PC-9 (cell line): ENCODE results near the gene BCAR1. TPM values are rescaled to one million over a fixed set of nuclear protein-coding genes. Genes with fewer than 3 reads are reported as not detected.
"Not testable (repeated sequence)": the region's sequence is repeated elsewhere in the genome, so short reads cannot be mapped to it uniquely, and the experiment has no call there.

ENCODE experiments used
- BruUV-seq: library from RNA; stranded (reverse); fragments of 400-500 nt; replicated peaks from 2 replicates; lab custom pipeline; 2021; lab: Mats Ljungman, UMichigan
- CTCF ChIA-PET: fragments of 300-600 bp; sonication (Branson Sonifier 250); formaldehyde crosslinking; loops from one replicate; lab custom pipeline; 2022; ENCODE audit warnings: antibody characterized with exemption; lab: Charles Lee
- POLR2A ChIA-PET: fragments of 300-600 bp; sonication (Branson Sonifier 250); formaldehyde crosslinking; loops from one replicate; lab custom pipeline; 2022; ENCODE audit warnings: antibody characterized with exemption; ENCODE audit not compliant: unreplicated experiment; lab: Charles Lee
- DNase-seq, 2 experiments: peaks; one replicate each; pipeline versions ENCODE4 v3.0.0 to v3.0.0-alpha.2; 2015 to 2022; ENCODE audit warnings: mixed read lengths in 1 of 2
- H2AFZ ChIP-seq: fragments of 200-600 bp; sonication (generic); 2 replicates; pipeline ENCODE4 v1.8.1; 2017; ENCODE audit warnings: antibody characterized with exemption
- H3F3A ChIP-seq: fragments of 200-600 bp; sonication (generic); 2 replicates; pipeline ENCODE4 v1.8.1; 2017; ENCODE audit warnings: antibody characterized with exemption, mild to moderate bottlenecking, low read depth; ENCODE audit not compliant: insufficient read depth
- H3K27ac ChIP-seq: fragments of 200-600 bp; sonication (generic); 2 replicates; pipeline ENCODE4 v1.6.1; 2016; ENCODE audit warnings: mixed run types
- H3K27me3 ChIP-seq: fragments of 200-600 bp; sonication (generic); 2 replicates; pipeline ENCODE4 v1.6.1; 2016; ENCODE audit warnings: low read depth, mixed run types; ENCODE audit not compliant: insufficient read depth
- H3K36me3 ChIP-seq: fragments of 200-600 bp; sonication (generic); 2 replicates; pipeline ENCODE4 v1.6.1; 2016; ENCODE audit warnings: low read depth, mixed run types
- H3K4me1 ChIP-seq: fragments of 200-600 bp; sonication (generic); replicated peaks from 2 replicates; pipeline ENCODE4 v1.6.1; 2016; ENCODE audit warnings: mixed run types; ENCODE audit not compliant: insufficient read depth
- H3K4me2 ChIP-seq: fragments of 200-600 bp; sonication (generic); 2 replicates; pipeline ENCODE4 v1.6.1; 2017; ENCODE audit warnings: mixed run types
- H3K4me3 ChIP-seq: fragments of 200-600 bp; sonication (generic); 2 replicates; pipeline ENCODE4 v1.6.1; 2016; ENCODE audit warnings: mixed run types
- H3K79me2 ChIP-seq: fragments of 200-600 bp; sonication (generic); 2 replicates; pipeline ENCODE4 v1.6.1; 2017; ENCODE audit warnings: low read depth, mixed run types
- H3K9me2 ChIP-seq: fragments of 200-600 bp; sonication (generic); 2 replicates; pipeline ENCODE4 v1.8.1; 2017; ENCODE audit warnings: mild to moderate bottlenecking; ENCODE audit not compliant: insufficient read depth
- H3K9me3 ChIP-seq: fragments of 200-600 bp; sonication (generic); 2 replicates; pipeline ENCODE4 v1.8.1; 2016; ENCODE audit warnings: low read depth; ENCODE audit not compliant: insufficient read depth
- H4K20me1 ChIP-seq: fragments of 200-600 bp; sonication (generic); 2 replicates; pipeline ENCODE4 v1.8.1; 2017; ENCODE audit not compliant: insufficient read depth
- CTCF ChIP-seq: fragments of 200-600 bp; sonication (generic); conservative IDR thresholded peaks from 2 replicates; pipeline ENCODE4 v1.6.1; 2017; ENCODE audit warnings: mixed run types, antibody characterized with exemption, mild to moderate bottlenecking, moderate library complexity
- EZH2 ChIP-seq: fragments of 200-600 bp; sonication (generic); IDR thresholded peaks from 2 replicates; pipeline ENCODE4 v1.8.0; 2017; ENCODE audit warnings: antibody characterized with exemption, low read depth
- intact Hi-C: fragments of 100-400 bp; cut with micrococcal nuclease; formaldehyde crosslinking; loops from one replicate; pipeline ENCODE4 v1.10.0; 2022; ENCODE audit not compliant: unreplicated experiment
- total RNA-seq: library from RNA; stranded (reverse); gene quantifications from 2 replicates; pipeline ENCODE4 v1.2.3, GENCODE V29; 2021

The BCAR1 gene
- total RNA-seq, 1 experiment from 2014 or later = 53.9 TPM

GRCh38 chr16:75280331-75280804 lies 28.9 kb upstream of the BCAR1 start:
- H3K4me2 ChIP-seq = peak overlapping the region; percentile 79
- H3K4me1 ChIP-seq = peaks cover 32% of the 10 kb centered on the region
- H3K79me2 ChIP-seq = no peaks in the 10 kb centered on the region
- BruUV-seq = no TSS peak
- ChIA-PET POLR2A (interaction anchor here (0.6 to 0.7 kb wide), 3 partner anchors 30 to 211 kb away, joined by 4 to 5 read pairs (median 5); no protein-coding TSS in a partner anchor), CTCF (no interaction called here)
- H3F3A ChIP-seq = peaks cover 38% of the 10 kb centered on the region
- no peak overlapping the region; the same call in 1 of the 2 replicates for H2AFZ ChIP-seq
- TF ChIP-seq CTCF = no peak
- TF ChIP-seq EZH2 = no peak
- peak overlapping the region; percentile 40; the same call in 1 of the 2 replicates for H3K4me3 ChIP-seq
- DNase-seq = peak; percentile 51 to 93
- no peaks in the 10 kb centered on the region for H3K36me3 ChIP-seq
- intact Hi-C loops = loop anchor here (1.0 kb wide), 2 partner anchors 25 to 35 kb away; no protein-coding TSS in a partner anchor
- peak overlapping the region; percentile 76 for H3K27ac ChIP-seq
- H3K9me3 ChIP-seq = no peaks in the 10 kb centered on the region
- H3K9me2 ChIP-seq = no peaks in the 10 kb centered on the region
- no peaks in the 10 kb centered on the region for H4K20me1 ChIP-seq
- H3K27me3 ChIP-seq = no peaks in the 10 kb centered on the region

GRCh38 chr16:75279305-75279704 lies 27.9 kb upstream of the BCAR1 start:
- POLR2A ChIA-PET = interaction anchor here (0.6 kb wide), 1 partner anchor 33 kb away, joined by 36 read pairs; no protein-coding TSS in a partner anchor
- H3K4me2 ChIP-seq = peak overlapping the region; percentile 79
- CTCF ChIA-PET = no interaction called here
- no peaks in the 10 kb centered on the region for H3K9me3 ChIP-seq
- TF ChIP-seq CTCF (no peak), EZH2 (no peak)
- H3K79me2 ChIP-seq = no peaks in the 10 kb centered on the region
- H4K20me1 ChIP-seq = no peaks in the 10 kb centered on the region
- peaks cover 38% of the 10 kb centered on the region for H3F3A ChIP-seq
- H3K4me1 ChIP-seq = peaks cover 32% of the 10 kb centered on the region
- peak overlapping the region; percentile 76 for H3K27ac ChIP-seq
- H2AFZ ChIP-seq = no peak overlapping the region
- no TSS peak for BruUV-seq
- no peak overlapping the region; the same call in 1 of the 2 replicates for H3K4me3 ChIP-seq
- DNase-seq = peak in 1 of 2 experiments; percentile 30
- H3K36me3 ChIP-seq = no peaks in the 10 kb centered on the region
- H3K27me3 ChIP-seq = no peaks in the 10 kb centered on the region
- intact Hi-C loops = no loop called here
- no peaks in the 10 kb centered on the region for H3K9me2 ChIP-seq

DNA sequence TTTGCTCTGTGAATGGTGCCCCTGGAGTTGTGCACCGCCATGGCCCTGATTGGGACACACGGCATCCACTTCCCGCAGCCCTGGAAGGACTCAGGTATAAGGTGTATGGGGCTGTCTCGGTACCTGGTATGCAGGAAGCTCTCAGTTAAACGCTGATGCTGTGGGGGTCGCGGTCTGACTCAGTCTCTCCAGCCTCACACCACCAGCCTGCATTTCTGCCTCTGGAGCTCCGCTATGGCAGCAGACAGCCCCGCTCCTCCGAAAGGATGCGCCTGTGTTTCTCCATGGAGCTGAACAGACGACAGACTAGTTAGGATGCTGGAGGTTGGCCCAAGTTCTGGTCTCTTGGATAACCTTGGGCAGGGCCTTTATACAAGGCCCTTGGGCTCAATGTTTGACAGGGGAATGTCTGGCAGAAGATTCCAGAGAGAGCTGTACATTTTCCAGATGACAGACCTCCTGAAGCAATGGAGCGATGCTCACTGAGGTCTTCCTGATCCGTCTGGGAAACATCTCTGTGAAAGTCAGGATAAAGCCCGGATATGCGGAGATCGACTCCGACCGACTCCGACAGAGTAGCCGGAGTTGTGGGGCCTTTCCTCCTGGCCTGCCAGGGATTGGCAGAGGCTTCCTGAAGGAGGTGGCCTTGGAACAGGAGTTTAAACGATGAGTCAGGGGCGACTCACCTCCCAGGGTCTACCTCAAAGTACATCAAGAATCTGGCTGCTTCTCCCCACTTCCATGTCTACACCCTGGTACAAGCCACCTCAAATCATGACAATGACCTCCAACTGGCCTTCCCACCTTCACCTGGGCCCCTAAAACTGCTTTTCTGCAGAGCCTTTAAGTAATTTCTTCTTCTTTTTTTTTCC lies 21.9 kb upstream of the BCAR1 start:
- peaks cover 13% of the 10 kb centered on the region; the same call in 1 of the 2 replicates for H3F3A ChIP-seq
- H3K4me3 ChIP-seq = no peak overlapping the region
- no peak overlapping the region for H2AFZ ChIP-seq
- no peaks in the 10 kb centered on the region for H3K36me3 ChIP-seq
- H3K4me2 ChIP-seq = no peak overlapping the region
- no peaks in the 10 kb centered on the region for H3K9me3 ChIP-seq
- H3K27me3 ChIP-seq = no peaks in the 10 kb centered on the region
- peaks cover 12% of the 10 kb centered on the region for H3K4me1 ChIP-seq
- BruUV-seq = no TSS peak
- TF ChIP-seq EZH2 (no peak), CTCF (no peak)
- H3K79me2 ChIP-seq = no peaks in the 10 kb centered on the region
- H4K20me1 ChIP-seq = no peaks in the 10 kb centered on the region
- H3K9me2 ChIP-seq = no peaks in the 10 kb centered on the region
- ChIA-PET CTCF (no interaction called here), POLR2A (no interaction called here)
- peak in 1 of 2 experiments; percentile 63 for DNase-seq
- intact Hi-C loops = no loop called here
- H3K27ac ChIP-seq = no peak overlapping the region

DNA sequence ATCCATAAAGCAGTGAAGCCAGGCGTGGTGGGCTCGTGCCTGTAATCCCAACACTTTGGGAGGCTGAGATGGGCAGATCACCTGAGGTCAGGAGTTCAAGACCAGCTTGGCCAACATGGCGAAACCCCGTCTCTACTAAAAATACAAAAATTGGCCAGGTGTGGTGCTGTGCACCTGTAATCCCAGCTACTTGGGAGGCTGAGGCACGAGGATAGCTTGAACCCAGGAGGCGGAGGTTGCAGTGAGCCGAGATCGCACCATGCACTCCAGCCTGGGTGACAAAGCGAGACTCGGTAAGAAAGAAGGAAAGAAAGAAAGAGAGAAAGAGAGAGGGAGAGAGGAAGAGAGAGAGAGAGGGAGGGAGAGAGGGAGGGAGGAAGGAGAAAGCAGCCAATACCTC lies 21.2 kb upstream of the BCAR1 start:
- H3K79me2 ChIP-seq, H3K9me3 ChIP-seq, H3K4me3 ChIP-seq, DNase-seq, H3K4me2 ChIP-seq, intact Hi-C loops, H2AFZ ChIP-seq, H3K27me3 ChIP-seq, H3K27ac ChIP-seq, CTCF ChIA-PET, H3K9me2 ChIP-seq, H3K36me3 ChIP-seq, POLR2A ChIA-PET, H4K20me1 ChIP-seq, BruUV-seq: not testable (repeated sequence)
- Histone ChIP-seq H3K4me1 (peaks cover 19% of the 10 kb centered on the region), H3F3A (peaks cover 11% of the 10 kb centered on the region; the same call in 1 of the 2 replicates)
